ENCODE measurements around the gene BPTF.
A peak's percentile ranks its signal among the peaks of the same experiment; 100 is the strongest.
"Not testable (repeated sequence)": the region's sequence is repeated elsewhere in the genome, so short reads cannot be mapped to it uniquely, and the experiment has no call there.

Gene BPTF

DNA sequence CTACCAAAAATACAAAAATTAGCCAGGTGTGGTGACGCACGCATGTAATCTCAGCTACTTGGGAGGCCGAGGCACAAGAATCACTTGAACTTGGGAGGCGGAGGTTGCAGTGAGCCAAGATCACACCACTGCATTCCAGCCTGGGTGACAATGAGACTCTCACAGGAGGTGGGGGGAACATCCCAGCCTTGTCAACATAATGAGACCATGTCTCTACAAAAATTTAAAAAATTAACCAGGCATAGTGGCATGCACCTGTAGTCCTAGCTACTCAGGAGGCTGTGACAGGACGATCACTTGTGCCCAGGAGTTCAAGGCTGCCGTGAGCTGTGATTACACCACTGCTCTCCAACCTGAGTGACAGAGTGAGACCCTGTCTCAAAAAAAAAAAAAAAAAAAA, 151.0 kb downstream of the BPTF start:
- not testable (repeated sequence) for DNase-seq

- no peak for DNase-seq
Measured at GRCh38 chr17:67980456-67980855, 155.2 kb downstream of the BPTF start.

- not testable (repeated sequence) for DNase-seq
Measured at GRCh38 chr17:67980883-67981282, 155.6 kb downstream of the BPTF start.

DNA sequence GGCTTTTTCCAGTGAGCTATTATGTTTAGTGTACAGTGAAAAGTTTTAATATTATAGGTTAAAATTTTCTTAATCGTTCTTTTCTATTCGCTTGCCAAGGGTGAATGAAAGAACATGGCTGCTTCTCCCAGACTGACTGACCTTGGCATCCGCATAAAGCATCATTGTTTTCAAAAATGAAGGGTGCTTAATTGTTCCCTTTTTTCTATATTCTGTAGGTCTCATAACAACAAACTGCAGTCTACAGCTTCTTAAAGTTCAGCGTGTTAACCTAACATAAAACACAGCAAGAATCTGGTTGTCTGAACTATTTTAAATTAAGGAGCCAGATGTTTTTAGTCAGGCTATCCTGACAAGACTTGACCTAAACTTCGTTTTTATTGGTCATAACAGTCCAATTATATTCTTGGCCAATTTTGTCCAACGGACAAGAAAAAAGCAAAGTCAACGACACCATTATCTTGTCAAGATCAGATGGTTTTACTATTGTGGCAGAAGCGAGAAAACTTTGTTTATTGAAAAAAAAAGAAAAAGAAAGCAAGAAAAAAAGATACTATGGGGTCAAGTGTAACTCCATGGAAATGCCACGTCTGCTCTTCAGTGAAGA, 156.8 kb downstream of the BPTF start:
- no peak for DNase-seq

DNA sequence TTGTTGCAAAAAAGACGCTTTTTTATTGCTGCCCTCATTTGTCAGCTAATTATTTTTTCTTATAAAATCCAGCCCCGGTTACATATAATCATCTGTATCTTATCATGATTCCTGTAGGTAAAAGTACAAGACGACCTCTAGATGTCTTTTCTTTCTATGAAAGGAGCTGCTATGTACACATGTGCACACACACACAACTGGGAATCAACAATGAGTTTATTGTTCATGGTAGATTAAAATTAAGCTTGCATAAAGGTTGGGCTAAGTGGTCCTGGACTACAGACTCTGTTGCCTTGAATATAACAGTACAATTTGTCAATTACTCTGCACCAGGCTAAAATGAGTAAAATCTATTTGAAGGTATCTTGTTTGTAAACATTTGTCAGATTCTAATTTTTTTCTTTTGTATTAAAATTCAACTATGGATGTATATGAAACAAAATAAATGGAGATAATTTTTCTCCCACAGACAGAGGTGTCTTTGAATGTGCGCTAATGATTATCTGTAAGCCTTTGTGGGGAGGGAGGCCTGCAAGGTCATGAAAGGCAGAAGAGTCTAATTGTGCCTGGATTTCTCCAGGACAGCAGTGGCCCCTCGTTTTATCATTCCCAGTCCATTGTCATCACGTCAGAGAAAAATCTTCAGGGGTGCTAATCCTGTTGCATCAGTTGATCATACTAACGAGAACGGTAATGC, 157.5 kb downstream of the BPTF start:
- DNase-seq: no peak

GRCh38 chr17:67983383-67983688, 158.0 kb downstream of the BPTF start:
- no peak for DNase-seq

DNA sequence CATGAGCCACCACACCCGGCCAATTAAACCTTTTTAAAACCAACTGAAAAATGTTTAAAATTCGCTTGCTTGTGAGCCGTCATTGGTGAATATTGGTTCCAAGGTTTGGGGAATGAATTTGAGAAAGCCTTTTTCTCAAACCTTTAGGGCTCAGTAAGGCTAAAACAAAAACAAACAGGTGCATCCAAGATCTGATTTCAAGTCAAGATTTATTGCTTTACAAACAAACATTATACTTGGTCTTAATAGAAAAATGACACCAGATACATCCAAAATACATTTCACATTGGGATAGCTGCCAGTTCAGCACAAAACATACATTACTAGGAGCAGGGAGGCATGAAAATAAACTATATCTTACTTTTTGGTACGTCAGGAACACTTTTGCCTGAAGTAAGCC, 165.6 kb downstream of the BPTF start:
- DNase-seq: no peak

GRCh38 chr17:67992548-67993152, 167.3 kb downstream of the BPTF start:
- no peak for DNase-seq

DNA sequence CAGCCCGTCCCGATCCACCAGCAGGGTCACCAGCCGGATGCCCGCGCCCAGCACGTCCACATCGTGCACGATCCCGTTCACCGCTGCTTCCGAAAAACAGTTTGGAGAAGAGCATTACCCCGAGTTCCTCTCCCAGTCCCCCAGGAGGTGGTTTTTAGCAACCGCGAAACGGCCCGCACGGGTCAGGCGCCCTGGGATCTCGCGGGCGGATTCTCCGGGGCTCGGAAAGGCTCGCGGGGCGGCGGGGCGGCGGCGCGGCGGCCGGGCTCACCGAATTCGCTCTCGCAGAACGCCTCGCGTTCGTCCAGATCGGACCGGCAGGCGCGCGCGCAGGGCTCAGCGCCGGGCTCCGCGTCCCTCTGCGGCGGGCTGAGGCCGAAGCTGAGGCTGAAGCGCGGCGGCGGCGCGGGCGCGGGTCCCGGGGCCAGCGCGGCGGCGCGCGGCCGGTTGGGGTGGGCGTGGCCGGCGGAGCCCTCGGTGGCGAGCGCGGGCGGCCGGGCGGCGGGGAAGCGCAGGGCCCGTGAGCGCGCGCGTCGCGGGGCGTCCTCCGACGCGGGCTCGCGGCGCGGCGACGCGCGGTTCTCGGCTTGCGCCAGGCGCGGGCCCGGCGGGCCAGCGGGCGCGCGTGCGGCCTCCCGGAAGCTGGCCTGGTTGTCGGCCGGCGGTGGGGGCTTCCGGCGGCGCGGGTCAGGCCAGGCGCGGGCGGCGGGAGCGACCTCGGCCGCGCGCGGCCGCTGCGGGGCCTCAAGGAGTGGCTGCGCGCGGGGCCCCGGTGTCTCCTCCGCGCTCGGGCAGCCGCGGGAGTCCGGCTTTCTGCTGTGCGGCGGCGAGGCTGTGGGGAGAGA, 168.1 kb downstream of the BPTF start:
- DNase-seq: peak; percentile 82

- no peak for DNase-seq
Measured at GRCh38 chr17:67993998-67994361, 168.7 kb downstream of the BPTF start.

DNA sequence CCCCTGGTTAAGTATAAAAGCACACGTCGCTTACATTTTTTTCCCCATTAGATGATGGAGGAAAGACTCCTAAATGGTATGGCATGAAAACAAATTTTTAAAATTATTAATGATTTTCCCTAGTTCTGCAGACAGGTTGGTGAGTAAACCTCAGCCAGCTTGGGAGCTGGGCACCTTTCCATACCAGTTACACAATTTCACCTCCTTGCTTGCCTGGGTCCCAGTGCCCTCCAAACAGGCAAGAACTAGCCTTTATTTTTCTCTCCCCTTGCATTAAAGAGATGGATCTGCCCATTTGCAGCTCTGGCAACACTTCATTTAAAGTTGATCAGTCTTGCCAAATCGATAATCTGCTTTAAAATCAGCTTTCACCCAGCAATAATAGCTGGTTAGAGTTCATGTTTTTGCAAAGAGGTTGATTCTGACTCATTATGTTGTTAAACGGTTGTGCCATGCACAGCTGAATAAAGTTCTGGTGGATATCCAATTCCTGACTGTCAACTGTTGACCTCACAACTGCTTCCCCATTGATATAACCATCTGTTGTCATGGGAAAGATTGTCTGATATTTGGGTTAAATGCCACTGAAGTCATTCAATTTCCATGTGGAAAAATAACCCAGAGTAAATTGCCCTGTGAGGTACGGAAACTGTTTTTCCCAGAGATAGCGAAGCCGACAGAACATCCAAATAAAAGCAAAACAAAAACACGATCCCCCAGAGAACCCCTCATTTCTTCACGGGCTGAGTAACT, 169.7 kb downstream of the BPTF start:
- peak; percentile 57 for DNase-seq

DNA sequence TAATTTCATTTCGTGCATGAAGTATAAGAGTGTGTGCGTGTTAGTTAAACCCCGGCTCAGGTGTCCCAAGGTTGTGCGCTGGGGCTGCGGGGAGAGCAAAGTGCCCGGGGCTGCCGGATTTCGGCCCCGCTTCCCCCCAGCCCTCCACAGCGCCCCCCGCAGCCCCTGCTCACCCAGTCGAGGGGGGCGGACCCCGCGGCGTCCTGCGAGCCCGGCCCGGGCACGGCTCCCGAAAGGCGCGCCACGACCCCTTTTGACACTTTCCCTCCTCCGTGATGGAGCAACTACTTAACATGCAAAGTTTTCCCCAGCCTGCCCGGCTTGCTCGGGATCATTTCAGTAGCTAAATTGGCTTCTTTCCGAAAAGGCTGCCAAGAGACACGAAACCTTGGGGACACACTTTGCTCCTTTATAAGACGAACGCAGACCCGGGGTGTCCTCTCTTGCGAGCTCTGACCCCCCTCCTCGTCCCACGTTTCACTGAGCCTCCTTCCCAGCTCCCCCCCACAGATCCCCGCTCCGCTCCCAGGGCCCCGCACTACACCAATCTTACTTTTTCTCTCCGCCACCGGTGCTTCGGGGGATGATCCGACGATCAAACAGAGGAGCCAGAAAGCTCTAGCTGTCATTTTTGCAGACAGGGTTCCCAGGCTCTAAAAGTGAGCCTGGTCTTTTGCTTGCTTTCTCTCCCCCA, 170.4 kb downstream of the BPTF start:
- no peak for DNase-seq

GRCh38 chr17:67996301-67997171, 171.2 kb downstream of the BPTF start, which contains the start of gene C17orf58:
Gene C17orf58, minus strand, starts transcription at chr17:67996469. Its CDS starts 271 bp downstream, at chr17:67996198.
- DNase-seq: peak; percentile 21

DNA sequence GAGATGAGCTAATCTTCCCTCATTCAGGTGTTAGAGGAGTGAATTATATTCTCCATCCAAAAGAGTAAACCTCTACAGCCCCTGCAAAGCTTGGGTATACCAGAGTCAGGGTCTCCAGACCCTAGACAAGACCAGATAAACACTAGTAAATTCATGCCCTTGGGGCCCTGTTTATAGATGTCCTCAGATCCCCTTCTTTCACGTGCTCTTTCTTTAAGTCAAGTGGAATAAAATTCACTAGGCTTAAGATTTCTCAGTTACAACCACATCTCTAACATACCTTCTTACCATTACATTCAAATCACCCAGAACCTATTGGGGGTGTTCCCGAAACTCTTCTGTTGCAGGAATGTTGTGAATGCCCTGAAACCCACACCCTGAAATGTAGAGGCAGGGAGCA, 173.2 kb downstream of the BPTF start:
- DNase-seq: peak; percentile 10

DNA sequence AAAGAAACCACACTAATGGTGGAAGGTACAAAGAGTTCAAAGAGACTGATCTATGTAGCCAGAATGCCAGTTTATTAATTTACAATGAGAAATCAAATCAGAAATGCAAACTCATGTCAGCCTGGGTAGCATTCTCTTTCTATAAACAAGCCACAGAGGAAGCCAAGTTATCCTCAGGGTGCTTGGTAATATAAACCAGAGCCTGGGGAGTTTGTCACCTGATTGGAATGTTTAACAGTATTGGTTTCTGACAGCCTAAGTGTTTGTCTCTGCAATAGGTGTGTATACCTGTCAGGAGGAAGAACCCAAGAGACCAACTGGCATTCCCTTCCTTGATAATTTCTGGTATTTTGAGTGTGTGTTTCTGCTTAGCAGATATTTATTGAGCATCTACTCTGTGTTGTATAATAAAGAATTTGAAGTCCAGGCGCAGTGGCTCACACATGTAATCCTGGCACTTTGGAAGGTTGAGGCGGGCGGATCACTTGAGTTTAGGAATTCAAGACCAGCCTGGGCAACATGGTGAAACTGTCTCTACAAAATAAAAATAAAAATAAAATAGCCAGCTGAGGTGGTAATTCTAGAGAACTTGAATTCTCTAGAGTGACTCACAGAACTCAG, 174.1 kb downstream of the BPTF start:
- DNase-seq: peak; percentile 7

DNA sequence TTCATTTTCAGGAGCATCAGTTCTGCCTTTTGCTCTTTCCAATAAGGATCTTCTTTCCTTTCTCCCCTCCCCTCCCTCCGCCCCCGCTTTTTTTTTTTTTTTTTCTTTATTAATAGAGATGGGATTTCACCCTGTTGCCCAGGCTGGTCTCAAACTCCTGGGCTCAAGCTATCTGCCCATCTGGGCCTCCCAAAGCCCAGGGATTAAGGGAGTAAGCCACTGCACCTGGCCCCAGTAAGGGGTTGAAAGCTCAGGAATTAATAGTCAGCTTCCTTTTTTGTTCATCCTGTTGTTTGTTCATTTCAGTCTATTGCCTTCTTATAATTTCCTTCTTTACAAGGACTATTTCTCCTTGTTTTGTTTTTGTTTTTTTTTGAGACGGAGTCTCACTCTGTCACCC, 178.9 kb downstream of the BPTF start:
- no peak for DNase-seq

DNA sequence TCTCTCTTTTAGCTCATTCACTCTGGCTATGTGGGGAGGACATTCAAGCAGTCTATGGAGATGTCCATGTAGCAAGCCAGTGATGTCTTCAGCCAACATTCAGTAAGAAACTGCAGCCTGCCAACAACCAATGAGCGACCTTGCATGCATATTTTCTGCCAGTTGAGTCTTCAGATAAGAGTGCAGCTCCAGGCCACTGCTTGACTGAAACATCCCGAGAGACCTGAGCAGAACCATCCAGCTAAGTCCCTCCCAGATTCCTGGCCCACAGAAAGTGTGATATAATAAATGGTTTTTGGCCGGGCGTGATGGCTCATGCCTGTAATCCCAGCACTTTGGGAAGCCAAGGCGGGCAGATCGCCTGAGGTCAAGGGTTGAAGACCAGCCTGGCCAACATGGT, 181.5 kb downstream of the BPTF start:
- no peak for DNase-seq

DNA sequence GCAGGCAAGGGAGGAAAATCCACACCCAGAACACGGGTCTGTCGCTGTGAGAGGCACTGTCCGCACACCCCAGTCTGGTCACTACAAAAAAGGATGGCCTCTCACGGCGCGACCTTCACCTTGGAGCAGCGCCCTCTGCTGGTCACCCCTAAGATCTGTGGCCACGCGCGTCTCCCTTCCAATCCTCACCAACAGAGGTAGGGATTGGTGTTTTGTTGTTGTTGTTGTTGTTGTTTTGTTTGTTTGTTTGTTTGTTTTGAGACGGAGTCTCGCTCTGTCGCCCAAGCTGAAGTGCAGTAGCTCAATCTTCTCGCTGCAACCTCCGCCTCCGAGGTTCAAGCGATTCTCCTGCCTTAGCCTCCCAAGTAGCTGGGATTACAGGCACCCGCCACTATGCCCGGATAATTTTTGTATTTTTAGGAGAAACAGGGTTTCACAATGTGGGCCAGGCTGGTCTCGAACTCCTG, 185.9 kb downstream of the BPTF start:
- no peak for DNase-seq

GRCh38 chr17:68013385-68013784, 188.1 kb downstream of the BPTF start:
- DNase-seq: no peak

DNA sequence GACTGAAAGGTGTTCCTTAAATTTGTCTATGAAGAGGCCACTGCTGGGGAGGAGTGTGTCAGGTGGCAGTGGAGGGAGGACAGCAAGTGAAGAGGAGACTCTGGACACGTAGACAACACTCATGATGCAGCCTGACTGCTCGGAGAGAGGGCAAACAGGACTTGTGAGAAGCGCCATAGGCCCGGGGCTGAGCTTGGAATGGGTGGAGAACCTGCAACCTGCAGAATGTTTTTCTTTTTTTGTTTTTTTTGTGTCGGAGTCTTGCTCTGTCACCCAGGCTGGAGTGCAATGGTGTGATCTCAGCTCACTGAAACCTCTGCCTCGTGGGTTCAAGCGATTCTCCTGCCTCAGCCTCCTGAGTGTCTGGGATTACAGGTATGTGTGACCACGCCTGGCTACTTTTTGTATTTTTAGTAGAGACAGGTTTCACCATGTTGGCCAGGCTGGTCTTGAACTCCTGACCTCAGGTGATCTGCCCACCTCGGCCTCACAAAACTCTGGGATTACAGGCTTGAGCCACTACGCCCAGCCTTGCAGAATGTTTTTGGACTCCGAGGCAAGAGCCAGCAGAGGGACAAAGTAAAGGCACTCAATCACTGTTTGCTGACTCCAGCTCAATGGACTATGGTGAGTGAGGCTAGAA, 189.9 kb downstream of the BPTF start:
- DNase-seq: no peak
